ENCODE measurements around the gene C15orf62. TPM values are rescaled to one million over a fixed set of nuclear protein-coding genes. Genes with fewer than 3 reads are reported as not detected.

The C15orf62 gene
- total and polyA plus RNA-seq, 11 donors, result 0.06 to 1.1 (median 0.18) TPM; not detected in 3

- 60 to 70% (median 69%) methylated on average over 5 to 7 of the region's 7 CpGs for WGBS, 4 donors
- Histone ChIP-seq H3K4me1 (peaks cover 0 to 60% (median 24%) of the 10 kb centered on the region in 12 donors), H3K27me3 (no peaks in the 10 kb centered on the region), H3K4me3 (no peak overlapping the region), H3K27ac (peak overlapping the region in 1 of 12 donors; percentile 80), H3K36me3 (peaks cover 0 to 31% (median 5%) of the 10 kb centered on the region in 9 donors), H3K9me3 (no peaks in the 10 kb centered on the region)
- ATAC-seq (no peak), DNase-seq (no peak)
- intact Hi-C loops (cut with DNase I), result loop anchor here in 4 of 10 donors (5.0 to 10.0 kb wide), 4 partner anchors 36 to 172 kb away; partner anchors contain the start of genes DNAJC17 (in 1 of the 4), KNL1 (in 1 of the 4), VPS18 (in 1 of the 4) and ZFYVE19 (in 1 of the 4)
- no peak for TF ChIP-seq POLR2A (IDR thresholded peaks at IDR 0.05)
- no peak for TF ChIP-seq CTCF (IDR thresholded peaks at IDR 0.05)
Measured at GRCh38 chr15:40766194-40766815, 3.5 kb upstream of the C15orf62 start.

- peaks cover 0 to 60% (median 24%) of the 10 kb centered on the region in 12 donors for H3K4me1 ChIP-seq
- H3K27ac ChIP-seq, result no peak overlapping the region
- H3K4me3 ChIP-seq, result no peak overlapping the region
- TF ChIP-seq CTCF (IDR thresholded peaks at IDR 0.05), result no peak
- no peak for TF ChIP-seq POLR2A (IDR thresholded peaks at IDR 0.05)
- H3K9me3 ChIP-seq, result no peaks in the 10 kb centered on the region
- no peak for DNase-seq
- WGBS, 4 donors, result 91 to 94% (median 93%) methylated on average over 27 to 32 of the region's 32 CpGs
- H3K36me3 ChIP-seq, result peaks cover 0 to 38% (median 13%) of the 10 kb centered on the region in 9 donors
- H3K27me3 ChIP-seq, result no peaks in the 10 kb centered on the region
- ATAC-seq, result no peak
- intact Hi-C loops (cut with DNase I), result loop anchor here in 4 of 10 donors (5.0 to 10.0 kb wide), 4 partner anchors 35 to 172 kb away; partner anchors contain the start of genes DNAJC17 (in 1 of the 4), KNL1 (in 1 of the 4), VPS18 (in 1 of the 4) and ZFYVE19 (in 1 of the 4)
Measured at GRCh38 chr15:40766906-40767837, 2.6 kb upstream of the C15orf62 start.

- WGBS, 4 donors, result 92% methylated on average over 28 to 29 of the region's 29 CpGs
- TF ChIP-seq POLR2A (IDR thresholded peaks at IDR 0.05), result no peak
- no peak for TF ChIP-seq CTCF (IDR thresholded peaks at IDR 0.05)
- intact Hi-C loops (cut with DNase I), result loop anchor here in 4 of 10 donors (5.0 to 10.0 kb wide), 4 partner anchors 34 to 173 kb away; partner anchors contain the start of genes DNAJC17 (in 1 of the 4), KNL1 (in 1 of the 4), VPS18 (in 1 of the 4) and ZFYVE19 (in 1 of the 4)
- Histone ChIP-seq H3K36me3 (peaks cover 0 to 46% (median 15%) of the 10 kb centered on the region in 9 donors), H3K4me1 (peaks cover 0 to 54% (median 19%) of the 10 kb centered on the region in 12 donors), H3K9me3 (no peaks in the 10 kb centered on the region), H3K27me3 (no peaks in the 10 kb centered on the region), H3K27ac (no peak overlapping the region), H3K4me3 (no peak overlapping the region)
- no peak for DNase-seq
- ATAC-seq, result no peak
Measured at GRCh38 chr15:40767838-40768500, 1.8 kb upstream of the C15orf62 start.

All from heart left ventricle (tissue), 16 donors.